Stimulated activated memory B cell treated with anti-CD40 and anti-IgM and Interleukin-4, amounts not matched to agents 10 μg/mL and 1 μg/mL and 100 μg/mL, for 72 hours (primary cell): ENCODE data around the gene ADCY7.

Experiments used
- ATAC-seq: fragments of 150-1000 bp; cut with Tn5 transposase; 2 replicates; pipeline ENCODE4 v1.10.0; 2021
- H3K27ac Mint-ChIP-seq: one replicate; pipeline ENCODE4 v1.8.0; 2022; ENCODE audit warnings: mild to moderate bottlenecking, mixed read lengths
- H3K27me3 Mint-ChIP-seq: one replicate; pipeline ENCODE4 v1.8.0; 2022; ENCODE audit warnings: mixed read lengths
- H3K36me3 Mint-ChIP-seq: one replicate; pipeline ENCODE4 v1.8.0; 2022; ENCODE audit warnings: mixed read lengths
- H3K4me1 Mint-ChIP-seq: one replicate; pipeline ENCODE4 v1.8.0; 2022; ENCODE audit warnings: mixed read lengths
- H3K4me3 Mint-ChIP-seq: one replicate; pipeline ENCODE4 v1.8.0; 2022; ENCODE audit warnings: mild to moderate bottlenecking, moderate library complexity, mixed read lengths
- H3K9me3 Mint-ChIP-seq: one replicate; pipeline ENCODE4 v1.8.0; 2022; ENCODE audit warnings: mixed read lengths

The ADCY7 gene

GRCh38 chr16:50293041-50293783, 26.9 kb downstream of the ADCY7 start:
- Mint-ChIP-seq H3K27ac (peak overlapping the region; percentile 24), H3K4me3 (no peak overlapping the region), H3K27me3 (no peaks in the 10 kb centered on the region), H3K36me3 (peaks cover 66% of the 10 kb centered on the region), H3K9me3 (no peaks in the 10 kb centered on the region), H3K4me1 (peaks cover 18% of the 10 kb centered on the region)
- no peak for ATAC-seq

- Mint-ChIP-seq H3K4me3 (no peak overlapping the region), H3K27ac (no peak overlapping the region), H3K36me3 (peaks cover 60% of the 10 kb centered on the region)
Measured at GRCh38 chr16:50293994-50294855, 27.9 kb downstream of the ADCY7 start.

GRCh38 chr16:50294955-50295354, 28.6 kb downstream of the ADCY7 start:
- Mint-ChIP-seq H3K36me3 (peaks cover 56% of the 10 kb centered on the region), H3K27me3 (no peaks in the 10 kb centered on the region), H3K4me1 (peaks cover 16% of the 10 kb centered on the region), H3K4me3 (no peak overlapping the region), H3K27ac (no peak overlapping the region), H3K9me3 (no peaks in the 10 kb centered on the region)
- no peak for ATAC-seq

More at GRCh38 chr16:50293994-50294855, 27.9 kb downstream of the ADCY7 start:
- H3K9me3 Mint-ChIP-seq: no peaks in the 10 kb centered on the region
- no peak for ATAC-seq
- peaks cover 16% of the 10 kb centered on the region for H3K4me1 Mint-ChIP-seq
- no peaks in the 10 kb centered on the region for H3K27me3 Mint-ChIP-seq

- no peaks in the 10 kb centered on the region for H3K9me3 Mint-ChIP-seq
- no peak overlapping the region for H3K27ac Mint-ChIP-seq
- no peaks in the 10 kb centered on the region for H3K27me3 Mint-ChIP-seq
- no peak for ATAC-seq
- peaks cover 57% of the 10 kb centered on the region for H3K36me3 Mint-ChIP-seq
- no peak overlapping the region for H3K4me3 Mint-ChIP-seq
- H3K4me1 Mint-ChIP-seq: peaks cover 16% of the 10 kb centered on the region
Measured at GRCh38 chr16:50295541-50296132, 29.3 kb downstream of the ADCY7 start.

- peaks cover 16% of the 10 kb centered on the region for H3K4me1 Mint-ChIP-seq
- no peaks in the 10 kb centered on the region for H3K27me3 Mint-ChIP-seq
- H3K4me3 Mint-ChIP-seq: no peak overlapping the region
- H3K36me3 Mint-ChIP-seq: peaks cover 63% of the 10 kb centered on the region
- peak overlapping the region; percentile 72 for H3K27ac Mint-ChIP-seq
- ATAC-seq: no peak
- H3K9me3 Mint-ChIP-seq: no peaks in the 10 kb centered on the region
Measured at GRCh38 chr16:50296807-50297206, 30.5 kb downstream of the ADCY7 start.

GRCh38 chr16:50297301-50298074, 31.1 kb downstream of the ADCY7 start:
- Mint-ChIP-seq H3K27me3 (no peaks in the 10 kb centered on the region), H3K27ac (peak overlapping the region; percentile 72), H3K9me3 (no peaks in the 10 kb centered on the region), H3K36me3 (peaks cover 65% of the 10 kb centered on the region), H3K4me1 (peaks cover 10% of the 10 kb centered on the region), H3K4me3 (no peak overlapping the region)
- ATAC-seq: no peak

- Mint-ChIP-seq H3K4me3 (no peak overlapping the region), H3K4me1 (peaks cover 7% of the 10 kb centered on the region), H3K27ac (peak overlapping the region; percentile 72), H3K9me3 (no peaks in the 10 kb centered on the region), H3K27me3 (no peaks in the 10 kb centered on the region), H3K36me3 (peaks cover 65% of the 10 kb centered on the region)
- ATAC-seq: no peak
Measured at GRCh38 chr16:50298075-50298460, 31.7 kb downstream of the ADCY7 start.

- Mint-ChIP-seq H3K27me3 (no peaks in the 10 kb centered on the region), H3K4me1 (peaks cover 7% of the 10 kb centered on the region)
- no peak for ATAC-seq
Measured at GRCh38 chr16:50298591-50299507, 32.5 kb downstream of the ADCY7 start.

GRCh38 chr16:50299508-50300105, 33.3 kb downstream of the ADCY7 start:
- H3K27me3 Mint-ChIP-seq: no peaks in the 10 kb centered on the region
- H3K9me3 Mint-ChIP-seq: no peaks in the 10 kb centered on the region
- H3K36me3 Mint-ChIP-seq: peaks cover 59% of the 10 kb centered on the region
- H3K4me1 Mint-ChIP-seq: peaks cover 7% of the 10 kb centered on the region
- H3K27ac Mint-ChIP-seq: no peak overlapping the region
- no peak overlapping the region for H3K4me3 Mint-ChIP-seq
- ATAC-seq: no peak

More at GRCh38 chr16:50298591-50299507, 32.5 kb downstream of the ADCY7 start:
- no peaks in the 10 kb centered on the region for H3K9me3 Mint-ChIP-seq
- peak overlapping the region; percentile 72 for H3K27ac Mint-ChIP-seq
- H3K4me3 Mint-ChIP-seq: no peak overlapping the region
- H3K36me3 Mint-ChIP-seq: peaks cover 63% of the 10 kb centered on the region

GRCh38 chr16:50300942-50301625, 34.7 kb downstream of the ADCY7 start:
- no peaks in the 10 kb centered on the region for H3K9me3 Mint-ChIP-seq
- no peak overlapping the region for H3K4me3 Mint-ChIP-seq
- no peak overlapping the region for H3K27ac Mint-ChIP-seq
- H3K4me1 Mint-ChIP-seq: peaks cover 7% of the 10 kb centered on the region
- ATAC-seq: no peak
- no peaks in the 10 kb centered on the region for H3K27me3 Mint-ChIP-seq
- H3K36me3 Mint-ChIP-seq: peaks cover 53% of the 10 kb centered on the region

- peaks cover 51% of the 10 kb centered on the region for H3K36me3 Mint-ChIP-seq
Measured at GRCh38 chr16:50301626-50302471, 35.5 kb downstream of the ADCY7 start.

GRCh38 chr16:50302472-50303005, 36.2 kb downstream of the ADCY7 start:
- Mint-ChIP-seq H3K27me3 (no peaks in the 10 kb centered on the region), H3K4me3 (no peak overlapping the region), H3K27ac (peak overlapping the region; percentile 57), H3K9me3 (no peaks in the 10 kb centered on the region), H3K36me3 (peaks cover 51% of the 10 kb centered on the region), H3K4me1 (peaks cover 7% of the 10 kb centered on the region)
- no peak for ATAC-seq

More at GRCh38 chr16:50301626-50302471, 35.5 kb downstream of the ADCY7 start:
- no peak for ATAC-seq
- Mint-ChIP-seq H3K4me3 (no peak overlapping the region), H3K27ac (no peak overlapping the region), H3K9me3 (no peaks in the 10 kb centered on the region), H3K27me3 (no peaks in the 10 kb centered on the region), H3K4me1 (peaks cover 7% of the 10 kb centered on the region)
